HepG2 (cell line): ENCODE data around the gene ZNF207. TPM values are rescaled to one million over a fixed set of nuclear protein-coding genes. Genes with fewer than 3 reads are reported as not detected.

Experiments
- ARID2 ChIP-seq: sonication (generic); formaldehyde crosslinking; IDR thresholded peaks from 2 replicates; pipeline ENCODE4 v1.8.1; 2022; ENCODE audit warnings: mild to moderate bottlenecking, missing genetic modification reagents, borderline replicate concordance
- EED ChIP-seq: sonication (generic); formaldehyde crosslinking; IDR thresholded peaks from 2 replicates; pipeline ENCODE4 v1.5.0; 2020; ENCODE audit warnings: mild to moderate bottlenecking, missing genetic modification reagents
- POLR2G ChIP-seq: fragments of 200-400 bp; formaldehyde crosslinking; IDR thresholded peaks from 2 replicates; pipeline ENCODE4 v1.6.1; 2018; ENCODE audit warnings: mild to moderate bottlenecking, low read depth, low read length, moderate library complexity
- ZNF121 ChIP-seq: sonication (generic); formaldehyde crosslinking; IDR thresholded peaks from 2 replicates; pipeline ENCODE4 v1.5.0; 2020; ENCODE audit warnings: mild to moderate bottlenecking, missing genetic modification reagents
- ZNF224 ChIP-seq: sonication (generic); formaldehyde crosslinking; IDR thresholded peaks from 2 replicates; pipeline ENCODE4 v1.5.0; 2020; ENCODE audit warnings: mild to moderate bottlenecking, missing genetic modification reagents
- ZNF652 ChIP-seq: IDR thresholded peaks from 2 replicates; pipeline ENCODE4 v1.6.1; 2016; ENCODE audit warnings: low read depth, borderline replicate concordance
- ZNF883 ChIP-seq: sonication (generic); formaldehyde crosslinking; IDR thresholded peaks from 2 replicates; pipeline ENCODE4 v1.5.1; 2020; ENCODE audit warnings: mild to moderate bottlenecking, missing genetic modification reagents; ENCODE audit errors: not compliant biosample characterization
- polyA plus RNA-seq, 8 experiments: library from polyadenylated mRNA; depleted of rRNA in 3 of 8; stranded (reverse) in 7 of 8; unstranded in 1 of 8; fragments of >200 nt; fragmentation: Illumina TruSeq in 4 of 8; extraction: Trizol in 4 of 8; gene quantifications; 2 replicates each; pipeline versions ENCODE4 v1.2.1 to v1.2.3, GENCODE V29; 2011 to 2016; ENCODE audit warnings: low read depth in 4 of 8, missing spikeins in 1 of 8, mixed read lengths in 1 of 8; ENCODE audit not compliant: insufficient read depth in 1 of 8
- total RNA-seq, 5 experiments: library from RNA; depleted of rRNA; stranded (reverse); fragments of >200 nt; fragmentation: Illumina TruSeq; extraction: Trizol; gene quantifications; 2 replicates each; pipeline ENCODE4 v1.2.3, GENCODE V29; 2016; ENCODE audit warnings: low read depth in 1 of 5
- TF ChIP-seq, protein P1 (sequence below): sonication (generic); formaldehyde crosslinking; IDR thresholded peaks from 2 replicates; pipeline ENCODE4 v1.8.0; 2022; ENCODE audit warnings: mild to moderate bottlenecking, missing genetic modification reagents; ENCODE audit not compliant: insufficient replicate concordance
- TF ChIP-seq, protein P2 (sequence below): sonication (generic); formaldehyde crosslinking; IDR thresholded peaks from 2 replicates; pipeline ENCODE4 v1.4.0; 2020; ENCODE audit warnings: missing genetic modification reagents, borderline replicate concordance
- TF ChIP-seq, protein P3 (sequence below): sonication (generic); formaldehyde crosslinking; conservative IDR thresholded peaks from 2 replicates; pipeline ENCODE4 v1.4.0; 2020; ENCODE audit warnings: missing genetic modification reagents
- TF ChIP-seq, protein P4 (sequence below): sonication (generic); formaldehyde crosslinking; IDR thresholded peaks from 2 replicates; pipeline ENCODE4 v1.4.0; 2020; ENCODE audit warnings: missing genetic modification reagents, borderline replicate concordance
- TF ChIP-seq, protein P5 (sequence below): sonication (generic); formaldehyde crosslinking; IDR thresholded peaks from 2 replicates; pipeline ENCODE4; 2020; ENCODE audit warnings: missing genetic modification reagents, mild to moderate bottlenecking, borderline replicate concordance
- TF ChIP-seq, protein P6 (sequence below): sonication (generic); formaldehyde crosslinking; IDR thresholded peaks from 2 replicates; pipeline ENCODE4 v1.5.0; 2020; ENCODE audit warnings: mild to moderate bottlenecking, low read depth, missing genetic modification reagents, borderline replicate concordance
- TF ChIP-seq, protein P7 (sequence below): sonication (generic); formaldehyde crosslinking; IDR thresholded peaks from 2 replicates; pipeline ENCODE4 v1.4.0; 2020; ENCODE audit warnings: missing genetic modification reagents, borderline replicate concordance

Gene ZNF207
- total and polyA plus RNA-seq, 2 of the 13 experiments (the other 11 are each of a cell fraction or from before 2014, with no cell fraction given): 150 to 164 TPM

DNA sequence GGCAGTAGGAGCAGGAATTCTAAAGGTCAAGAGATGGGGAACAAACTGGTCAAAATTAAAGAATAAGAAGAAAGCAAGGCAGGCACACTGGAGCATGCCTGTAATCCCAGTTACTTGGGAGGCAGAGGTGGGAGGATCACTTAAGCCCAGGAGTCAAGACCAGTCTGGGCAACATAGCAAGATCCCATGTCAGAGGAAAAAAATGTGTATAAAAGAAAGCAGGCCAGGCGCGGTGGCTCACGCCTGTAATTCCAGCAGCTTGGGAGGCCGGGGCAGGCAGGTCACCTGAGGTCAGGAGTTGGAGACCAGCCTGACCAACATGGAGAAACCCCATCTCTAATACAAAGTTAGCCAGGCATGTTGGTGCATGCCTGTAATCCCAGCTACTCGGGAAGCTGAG is 43.9 kb downstream of the ZNF207 start (continued):
- TF ChIP-seq, protein P1, sequence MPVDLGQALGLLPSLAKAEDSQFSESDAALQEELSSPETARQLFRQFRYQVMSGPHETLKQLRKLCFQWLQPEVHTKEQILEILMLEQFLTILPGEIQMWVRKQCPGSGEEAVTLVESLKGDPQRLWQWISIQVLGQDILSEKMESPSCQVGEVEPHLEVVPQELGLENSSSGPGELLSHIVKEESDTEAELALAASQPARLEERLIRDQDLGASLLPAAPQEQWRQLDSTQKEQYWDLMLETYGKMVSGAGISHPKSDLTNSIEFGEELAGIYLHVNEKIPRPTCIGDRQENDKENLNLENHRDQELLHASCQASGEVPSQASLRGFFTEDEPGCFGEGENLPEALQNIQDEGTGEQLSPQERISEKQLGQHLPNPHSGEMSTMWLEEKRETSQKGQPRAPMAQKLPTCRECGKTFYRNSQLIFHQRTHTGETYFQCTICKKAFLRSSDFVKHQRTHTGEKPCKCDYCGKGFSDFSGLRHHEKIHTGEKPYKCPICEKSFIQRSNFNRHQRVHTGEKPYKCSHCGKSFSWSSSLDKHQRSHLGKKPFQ (CRISPR knock-in tag): no peak
- TF ChIP-seq, protein P2, sequence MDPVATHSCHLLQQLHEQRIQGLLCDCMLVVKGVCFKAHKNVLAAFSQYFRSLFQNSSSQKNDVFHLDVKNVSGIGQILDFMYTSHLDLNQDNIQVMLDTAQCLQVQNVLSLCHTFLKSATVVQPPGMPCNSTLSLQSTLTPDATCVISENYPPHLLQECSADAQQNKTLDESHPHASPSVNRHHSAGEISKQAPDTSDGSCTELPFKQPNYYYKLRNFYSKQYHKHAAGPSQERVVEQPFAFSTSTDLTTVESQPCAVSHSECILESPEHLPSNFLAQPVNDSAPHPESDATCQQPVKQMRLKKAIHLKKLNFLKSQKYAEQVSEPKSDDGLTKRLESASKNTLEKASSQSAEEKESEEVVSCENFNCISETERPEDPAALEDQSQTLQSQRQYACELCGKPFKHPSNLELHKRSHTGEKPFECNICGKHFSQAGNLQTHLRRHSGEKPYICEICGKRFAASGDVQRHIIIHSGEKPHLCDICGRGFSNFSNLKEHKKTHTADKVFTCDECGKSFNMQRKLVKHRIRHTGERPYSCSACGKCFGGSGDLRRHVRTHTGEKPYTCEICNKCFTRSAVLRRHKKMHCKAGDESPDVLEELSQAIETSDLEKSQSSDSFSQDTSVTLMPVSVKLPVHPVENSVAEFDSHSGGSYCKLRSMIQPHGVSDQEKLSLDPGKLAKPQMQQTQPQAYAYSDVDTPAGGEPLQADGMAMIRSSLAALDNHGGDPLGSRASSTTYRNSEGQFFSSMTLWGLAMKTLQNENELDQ (CRISPR knock-in tag): no peak
- TF ChIP-seq, protein P3, sequence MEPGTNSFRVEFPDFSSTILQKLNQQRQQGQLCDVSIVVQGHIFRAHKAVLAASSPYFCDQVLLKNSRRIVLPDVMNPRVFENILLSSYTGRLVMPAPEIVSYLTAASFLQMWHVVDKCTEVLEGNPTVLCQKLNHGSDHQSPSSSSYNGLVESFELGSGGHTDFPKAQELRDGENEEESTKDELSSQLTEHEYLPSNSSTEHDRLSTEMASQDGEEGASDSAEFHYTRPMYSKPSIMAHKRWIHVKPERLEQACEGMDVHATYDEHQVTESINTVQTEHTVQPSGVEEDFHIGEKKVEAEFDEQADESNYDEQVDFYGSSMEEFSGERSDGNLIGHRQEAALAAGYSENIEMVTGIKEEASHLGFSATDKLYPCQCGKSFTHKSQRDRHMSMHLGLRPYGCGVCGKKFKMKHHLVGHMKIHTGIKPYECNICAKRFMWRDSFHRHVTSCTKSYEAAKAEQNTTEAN (CRISPR knock-in tag): no peak
- TF ChIP-seq, protein P4, sequence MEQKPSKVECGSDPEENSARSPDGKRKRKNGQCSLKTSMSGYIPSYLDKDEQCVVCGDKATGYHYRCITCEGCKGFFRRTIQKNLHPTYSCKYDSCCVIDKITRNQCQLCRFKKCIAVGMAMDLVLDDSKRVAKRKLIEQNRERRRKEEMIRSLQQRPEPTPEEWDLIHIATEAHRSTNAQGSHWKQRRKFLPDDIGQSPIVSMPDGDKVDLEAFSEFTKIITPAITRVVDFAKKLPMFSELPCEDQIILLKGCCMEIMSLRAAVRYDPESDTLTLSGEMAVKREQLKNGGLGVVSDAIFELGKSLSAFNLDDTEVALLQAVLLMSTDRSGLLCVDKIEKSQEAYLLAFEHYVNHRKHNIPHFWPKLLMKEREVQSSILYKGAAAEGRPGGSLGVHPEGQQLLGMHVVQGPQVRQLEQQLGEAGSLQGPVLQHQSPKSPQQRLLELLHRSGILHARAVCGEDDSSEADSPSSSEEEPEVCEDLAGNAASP (CRISPR knock-in tag): peak; percentile 37; the same call in 1 of the 2 replicates
- TF ChIP-seq ZNF652 (CRISPR knock-in tag): no peak
- TF ChIP-seq ARID2 (CRISPR knock-in tag): no peak
- peak; percentile 87 for TF ChIP-seq ZNF121 (CRISPR knock-in tag)
- no peak for TF ChIP-seq ZNF883
- TF ChIP-seq, protein P5, sequence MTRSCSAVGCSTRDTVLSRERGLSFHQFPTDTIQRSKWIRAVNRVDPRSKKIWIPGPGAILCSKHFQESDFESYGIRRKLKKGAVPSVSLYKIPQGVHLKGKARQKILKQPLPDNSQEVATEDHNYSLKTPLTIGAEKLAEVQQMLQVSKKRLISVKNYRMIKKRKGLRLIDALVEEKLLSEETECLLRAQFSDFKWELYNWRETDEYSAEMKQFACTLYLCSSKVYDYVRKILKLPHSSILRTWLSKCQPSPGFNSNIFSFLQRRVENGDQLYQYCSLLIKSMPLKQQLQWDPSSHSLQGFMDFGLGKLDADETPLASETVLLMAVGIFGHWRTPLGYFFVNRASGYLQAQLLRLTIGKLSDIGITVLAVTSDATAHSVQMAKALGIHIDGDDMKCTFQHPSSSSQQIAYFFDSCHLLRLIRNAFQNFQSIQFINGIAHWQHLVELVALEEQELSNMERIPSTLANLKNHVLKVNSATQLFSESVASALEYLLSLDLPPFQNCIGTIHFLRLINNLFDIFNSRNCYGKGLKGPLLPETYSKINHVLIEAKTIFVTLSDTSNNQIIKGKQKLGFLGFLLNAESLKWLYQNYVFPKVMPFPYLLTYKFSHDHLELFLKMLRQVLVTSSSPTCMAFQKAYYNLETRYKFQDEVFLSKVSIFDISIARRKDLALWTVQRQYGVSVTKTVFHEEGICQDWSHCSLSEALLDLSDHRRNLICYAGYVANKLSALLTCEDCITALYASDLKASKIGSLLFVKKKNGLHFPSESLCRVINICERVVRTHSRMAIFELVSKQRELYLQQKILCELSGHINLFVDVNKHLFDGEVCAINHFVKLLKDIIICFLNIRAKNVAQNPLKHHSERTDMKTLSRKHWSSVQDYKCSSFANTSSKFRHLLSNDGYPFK (CRISPR knock-in tag): no peak
- no peak for TF ChIP-seq EED (CRISPR knock-in tag)
- TF ChIP-seq, protein P6, sequence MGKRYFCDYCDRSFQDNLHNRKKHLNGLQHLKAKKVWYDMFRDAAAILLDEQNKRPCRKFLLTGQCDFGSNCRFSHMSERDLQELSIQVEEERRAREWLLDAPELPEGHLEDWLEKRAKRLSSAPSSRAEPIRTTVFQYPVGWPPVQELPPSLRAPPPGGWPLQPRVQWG (CRISPR knock-in tag): no peak
- TF ChIP-seq POLR2G: peak; percentile 49; the same call in 1 of the 2 replicates
- TF ChIP-seq ZNF224 (CRISPR knock-in tag): no peak
- TF ChIP-seq, protein P7, sequence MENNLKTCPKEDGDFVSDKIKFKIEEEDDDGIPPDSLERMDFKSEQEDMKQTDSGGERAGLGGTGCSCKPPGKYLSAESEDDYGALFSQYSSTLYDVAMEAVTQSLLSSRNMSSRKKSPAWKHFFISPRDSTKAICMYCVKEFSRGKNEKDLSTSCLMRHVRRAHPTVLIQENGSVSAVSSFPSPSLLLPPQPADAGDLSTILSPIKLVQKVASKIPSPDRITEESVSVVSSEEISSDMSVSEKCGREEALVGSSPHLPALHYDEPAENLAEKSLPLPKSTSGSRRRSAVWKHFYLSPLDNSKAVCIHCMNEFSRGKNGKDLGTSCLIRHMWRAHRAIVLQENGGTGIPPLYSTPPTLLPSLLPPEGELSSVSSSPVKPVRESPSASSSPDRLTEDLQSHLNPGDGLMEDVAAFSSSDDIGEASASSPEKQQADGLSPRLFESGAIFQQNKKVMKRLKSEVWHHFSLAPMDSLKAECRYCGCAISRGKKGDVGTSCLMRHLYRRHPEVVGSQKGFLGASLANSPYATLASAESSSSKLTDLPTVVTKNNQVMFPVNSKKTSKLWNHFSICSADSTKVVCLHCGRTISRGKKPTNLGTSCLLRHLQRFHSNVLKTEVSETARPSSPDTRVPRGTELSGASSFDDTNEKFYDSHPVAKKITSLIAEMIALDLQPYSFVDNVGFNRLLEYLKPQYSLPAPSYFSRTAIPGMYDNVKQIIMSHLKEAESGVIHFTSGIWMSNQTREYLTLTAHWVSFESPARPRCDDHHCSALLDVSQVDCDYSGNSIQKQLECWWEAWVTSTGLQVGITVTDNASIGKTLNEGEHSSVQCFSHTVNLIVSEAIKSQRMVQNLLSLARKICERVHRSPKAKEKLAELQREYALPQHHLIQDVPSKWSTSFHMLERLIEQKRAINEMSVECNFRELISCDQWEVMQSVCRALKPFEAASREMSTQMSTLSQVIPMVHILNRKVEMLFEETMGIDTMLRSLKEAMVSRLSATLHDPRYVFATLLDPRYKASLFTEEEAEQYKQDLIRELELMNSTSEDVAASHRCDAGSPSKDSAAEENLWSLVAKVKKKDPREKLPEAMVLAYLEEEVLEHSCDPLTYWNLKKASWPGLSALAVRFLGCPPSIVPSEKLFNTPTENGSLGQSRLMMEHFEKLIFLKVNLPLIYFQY (CRISPR knock-in tag): no peak
